H9 (cell line): ENCODE measurements around the gene SLC2A10. TPM values are rescaled to one million over a fixed set of nuclear protein-coding genes. Genes with fewer than 3 reads are reported as not detected.
A peak's percentile ranks its signal among the peaks of the same experiment; 100 is the strongest.

Source experiments
- DNase-seq: peaks from one replicate; pipeline ENCODE4 v3.0.0-alpha.2; 2017
- H2AFZ ChIP-seq: one replicate; pipeline ENCODE4 v1.6.1; 2013; ENCODE audit warnings: mild to moderate bottlenecking, low read length, control low read depth, moderate library complexity
- H2AK5ac ChIP-seq: 2 replicates; pipeline ENCODE4 v1.6.1; 2013; ENCODE audit warnings: low read length, control low read depth, mixed read lengths; ENCODE audit not compliant: insufficient read length
- H2BK120ac ChIP-seq: one replicate; pipeline ENCODE4 v1.6.1; 2013; ENCODE audit warnings: low read depth, mild to moderate bottlenecking, low read length, control low read depth, inconsistent platforms; ENCODE audit not compliant: poor library complexity, severe bottlenecking
- H2BK12ac ChIP-seq: 2 replicates; pipeline ENCODE4 v1.6.1; 2013; ENCODE audit warnings: low read length, control low read depth, mixed read lengths, low read depth; ENCODE audit not compliant: insufficient read length
- H2BK15ac ChIP-seq: 2 replicates; pipeline ENCODE4 v1.6.1; 2013; ENCODE audit warnings: low read depth, low read length, control low read depth
- H2BK20ac ChIP-seq: one replicate; pipeline ENCODE4 v1.6.1; 2013; ENCODE audit warnings: low read depth, mild to moderate bottlenecking, low read length, control low read depth, inconsistent platforms; ENCODE audit not compliant: poor library complexity, severe bottlenecking
- H2BK5ac ChIP-seq: 2 replicates; pipeline ENCODE4 v1.6.1; 2013; ENCODE audit warnings: low read length, control low read depth, mixed read lengths; ENCODE audit not compliant: insufficient read length
- H3K14ac ChIP-seq: 2 replicates; pipeline ENCODE4 v1.6.1; 2013; ENCODE audit warnings: low read length, control low read depth; ENCODE audit not compliant: insufficient read depth
- H3K18ac ChIP-seq: 2 replicates; pipeline ENCODE4 v1.6.1; 2013; ENCODE audit warnings: low read depth, mild to moderate bottlenecking, mixed read lengths, low read length, control low read depth; ENCODE audit not compliant: insufficient read length
- H3K23ac ChIP-seq: 2 replicates; pipeline ENCODE4 v1.6.1; 2013; ENCODE audit warnings: low read length, control low read depth, mixed read lengths, low read depth; ENCODE audit not compliant: insufficient read length
- H3K23me2 ChIP-seq: 2 replicates; pipeline ENCODE4 v1.6.1; 2013; ENCODE audit warnings: low read depth, mild to moderate bottlenecking, mixed read lengths, low read length, control low read depth; ENCODE audit not compliant: insufficient read length, poor library complexity, severe bottlenecking
- H3K27ac ChIP-seq: 2 replicates; pipeline ENCODE4 v1.5.1; 2013; ENCODE audit warnings: low read length, control low read depth, mixed read lengths, low read depth; ENCODE audit not compliant: insufficient read length
- H3K27me3 ChIP-seq: 2 replicates; pipeline ENCODE4 v1.6.1; 2013; ENCODE audit warnings: low read length, control low read depth, inconsistent platforms; ENCODE audit not compliant: insufficient read depth
- H3K4ac ChIP-seq: 2 replicates; pipeline ENCODE4 v1.6.1; 2013; ENCODE audit warnings: low read depth, mild to moderate bottlenecking, control low read depth, inconsistent platforms, low read length, moderate library complexity
- H3K4me1 ChIP-seq: 2 replicates; pipeline ENCODE4 v1.6.1; 2013; ENCODE audit warnings: low read length, control low read depth, inconsistent platforms; ENCODE audit not compliant: insufficient read depth
- H3K4me2 ChIP-seq: 2 replicates; pipeline ENCODE4 v1.6.1; 2013; ENCODE audit warnings: low read length, control low read depth, mixed read lengths; ENCODE audit not compliant: insufficient read length, insufficient read depth
- H3K56ac ChIP-seq: 2 replicates; pipeline ENCODE4 v1.6.1; 2013; ENCODE audit warnings: low read depth, mild to moderate bottlenecking, mixed read lengths, low read length, control low read depth; ENCODE audit not compliant: insufficient read length
- H3K79me1 ChIP-seq: 2 replicates; pipeline ENCODE4 v1.6.1; 2013; ENCODE audit warnings: low read depth, mild to moderate bottlenecking, moderate library complexity, low read length, control low read depth, inconsistent platforms; ENCODE audit not compliant: insufficient read depth, poor library complexity, severe bottlenecking
- H3K79me2 ChIP-seq: 2 replicates; pipeline ENCODE4 v1.6.1; 2013; ENCODE audit warnings: low read length, control low read depth, inconsistent platforms; ENCODE audit not compliant: insufficient read depth
- H3K9ac ChIP-seq: 2 replicates; pipeline ENCODE4 v1.6.1; 2013; ENCODE audit warnings: low read length, control low read depth, mixed read lengths; ENCODE audit not compliant: insufficient read length; ENCODE audit errors: extremely low read depth
- H3K9me3 ChIP-seq: one replicate; pipeline ENCODE4 v1.6.1; 2013; ENCODE audit warnings: low read depth, low read length, inconsistent platforms; ENCODE audit not compliant: control insufficient read depth
- H3T11ph ChIP-seq: one replicate; pipeline ENCODE4 v1.6.1; 2013; ENCODE audit warnings: mild to moderate bottlenecking, low read length, control low read depth, inconsistent platforms
- H4K20me1 ChIP-seq: one replicate; pipeline ENCODE4 v1.6.1; 2013; ENCODE audit not compliant: control insufficient read depth, insufficient read length, insufficient read depth
- H4K5ac ChIP-seq: 2 replicates; pipeline ENCODE4 v1.6.1; 2013; ENCODE audit warnings: low read depth, mild to moderate bottlenecking, mixed read lengths, low read length, control low read depth; ENCODE audit not compliant: insufficient read length
- H4K8ac ChIP-seq: replicated peaks from 2 replicates; pipeline ENCODE4 v1.6.1; 2013; ENCODE audit warnings: low read length, control low read depth, mixed read lengths, low read depth; ENCODE audit not compliant: insufficient read length
- H4K91ac ChIP-seq: 2 replicates; pipeline ENCODE4 v1.6.1; 2013; ENCODE audit warnings: low read depth, mild to moderate bottlenecking, moderate library complexity, mixed read lengths, low read length, control low read depth; ENCODE audit not compliant: insufficient read length
- H3K27ac Mint-ChIP-seq, 3 experiments: 2 replicates in 2 of 3; 3 replicates in 1 of 3; pipeline ENCODE4 v1.8.0; 2020 to 2021; ENCODE audit warnings: mixed read lengths in 3 of 3, mild to moderate bottlenecking in 1 of 3, moderate library complexity in 1 of 3
- H3K27me3 Mint-ChIP-seq: 2 replicates; pipeline ENCODE4 v1.8.0; 2021; ENCODE audit warnings: low read depth, mild to moderate bottlenecking, moderate library complexity, mixed read lengths
- H3K36me3 Mint-ChIP-seq, 3 experiments: 2 replicates in 2 of 3; 3 replicates in 1 of 3; pipeline ENCODE4 v1.8.0; 2020 to 2021; ENCODE audit warnings: low read depth in 3 of 3, mixed read lengths in 3 of 3; ENCODE audit not compliant: insufficient read depth in 1 of 3
- H3K4me1 Mint-ChIP-seq, 2 experiments: 2 replicates each; pipeline ENCODE4 v1.8.0; 2020; ENCODE audit warnings: mixed read lengths in 2 of 2
- H3K4me3 Mint-ChIP-seq, 2 experiments: 2 replicates in 1 of 2; 3 replicates in 1 of 2; pipeline ENCODE4 v1.8.0; 2020 to 2021; ENCODE audit warnings: mild to moderate bottlenecking in 2 of 2, mixed read lengths in 2 of 2, moderate library complexity in 1 of 2
- H3K9me3 Mint-ChIP-seq, 2 experiments: 2 replicates in 1 of 2; 3 replicates in 1 of 2; pipeline ENCODE4 v1.8.0; 2020; ENCODE audit warnings: mild to moderate bottlenecking in 2 of 2, mixed read lengths in 2 of 2, moderate library complexity in 1 of 2
- CTCF ChIP-seq: fragments of 200-600 bp; sonication (generic); conservative IDR thresholded peaks from 3 replicates; pipeline ENCODE4 v1.8.0; 2021; ENCODE audit warnings: antibody characterized with exemption, mild to moderate bottlenecking
- WGBS: extraction: QIAGEN DNeasy Blood & Tissue Kit; methylation state at CpG from one replicate; pipeline ENCODE4 v1.1.7; 2013; ENCODE audit warnings: missing lambda C conversion rate, low lambda C conversion rate, mixed read lengths; ENCODE audit not compliant: insufficient read length; ENCODE audit errors: extremely low coverage; 5-methylcytosine and 5-hydroxymethylcytosine counted together
- total RNA-seq: library from RNA; stranded (reverse); gene quantifications from 2 replicates; pipeline ENCODE4 v1.2.1, GENCODE V29; 2021

SLC2A10 gene
- total RNA-seq, 1 experiment from 2014 or later: 8.2 TPM

- H2BK15ac ChIP-seq: no peak overlapping the region
- peak overlapping the region; percentile 16 for H3K18ac ChIP-seq
- no peak overlapping the region for H3K56ac ChIP-seq
- no CpG with 5 or more reads among the region's 8 CpGs for WGBS
- no peak overlapping the region for H2BK5ac ChIP-seq
- Mint-ChIP-seq H3K36me3 (peaks cover 3 to 17% (median 4%) of the 10 kb centered on the region in 3 experiments; a peak in 6 of 7 replicates), H3K9me3 (peaks cover 11 to 24% of the 10 kb centered on the region in 2 experiments), H3K27me3 (no peaks in the 10 kb centered on the region), H3K4me3 (no peak overlapping the region; a peak in 1 of 5 replicates), H3K27ac (peak overlapping the region in 1 of 3 experiments; percentile 74; a peak in 3 of 7 replicates), H3K4me1 (peaks cover 44 to 63% of the 10 kb centered on the region in 2 experiments)
- H2AK5ac ChIP-seq: no peak overlapping the region
- H4K8ac ChIP-seq: no peak overlapping the region
- H3K9me3 ChIP-seq: peaks cover 6% of the 10 kb centered on the region
- no peak for TF ChIP-seq CTCF
- no peak overlapping the region for H2BK12ac ChIP-seq
- no peak overlapping the region for H3T11ph ChIP-seq
- no peaks in the 10 kb centered on the region for H3K79me2 ChIP-seq
- no peak for DNase-seq
- no peak overlapping the region for H2BK20ac ChIP-seq
- H3K23me2 ChIP-seq: no peaks in the 10 kb centered on the region
- no peaks in the 10 kb centered on the region for H4K20me1 ChIP-seq
- no peak overlapping the region for H3K9ac ChIP-seq
- no peak overlapping the region for H3K4me2 ChIP-seq
- no peak overlapping the region for H2AFZ ChIP-seq
- H3K4me1 ChIP-seq: no peaks in the 10 kb centered on the region; the same call in 1 of the 2 replicates
- H3K27me3 ChIP-seq: no peaks in the 10 kb centered on the region
- no peak overlapping the region for H3K4ac ChIP-seq
- no peak overlapping the region for H3K27ac ChIP-seq
- H3K14ac ChIP-seq: no peak overlapping the region
- no peak overlapping the region for H2BK120ac ChIP-seq
- no peak overlapping the region for H4K91ac ChIP-seq
- H3K79me1 ChIP-seq: no peaks in the 10 kb centered on the region
- no peak overlapping the region for H3K23ac ChIP-seq
- no peak overlapping the region for H4K5ac ChIP-seq
These were observed 6.8 kb upstream of the SLC2A10 start for GRCh38 chr20:46702447-46703203.
